GM18507 (cell line): Measurements from ENCODE around the gene RPTOR.

Source experiments
- DNase-seq: peaks from one replicate; pipeline ENCODE4 v3.0.0; 2011; ENCODE audit warnings: low read depth; ENCODE audit not compliant: insufficient read length; ENCODE audit errors: extremely low spot score
- FAIRE-seq: peaks from 2 replicates; lab custom pipeline; 2011; peaks lifted over from hg19 to GRCh38; lab: Jason Lieb, UNC

RPTOR gene

GRCh38 chr17:80960797-80961452 is 416.3 kb downstream of the RPTOR start:
- no peak for DNase-seq
- no peak for FAIRE-seq

- no peak for FAIRE-seq
These were observed 417.1 kb downstream of the RPTOR start for GRCh38 chr17:80961541-80962330.

GRCh38 chr17:80962356-80963329 is 418.0 kb downstream of the RPTOR start:
- FAIRE-seq = no peak
- no peak for DNase-seq

More at GRCh38 chr17:80961541-80962330, 417.1 kb downstream of the RPTOR start:
- DNase-seq = no peak

GRCh38 chr17:80963812-80964543 is 419.3 kb downstream of the RPTOR start:
- DNase-seq (no peak), FAIRE-seq (no peak)

- no peak for DNase-seq
- FAIRE-seq = no peak
These were observed 419.9 kb downstream of the RPTOR start for GRCh38 chr17:80964544-80964856.

GRCh38 chr17:80964859-80965580 is 420.4 kb downstream of the RPTOR start:
- DNase-seq (no peak), FAIRE-seq (no peak)

GRCh38 chr17:80965606-80966005 is 421.0 kb downstream of the RPTOR start:
- DNase-seq (no peak), FAIRE-seq (no peak)

- FAIRE-seq (no peak), DNase-seq (no peak)
These were observed 422.8 kb downstream of the RPTOR start for GRCh38 chr17:80967404-80967872.

- DNase-seq (no peak), FAIRE-seq (no peak)
These were observed 424.0 kb downstream of the RPTOR start for GRCh38 chr17:80968602-80969029.

GRCh38 chr17:80969030-80969673 is 424.5 kb downstream of the RPTOR start:
- FAIRE-seq (no peak), DNase-seq (no peak)

- FAIRE-seq (no peak), DNase-seq (no peak)
These were observed 425.0 kb downstream of the RPTOR start for GRCh38 chr17:80969674-80970043.

GRCh38 chr17:80970044-80970761 is 425.6 kb downstream of the RPTOR start:
- FAIRE-seq (peak; percentile 62), DNase-seq (peak; percentile 64)

- FAIRE-seq = no peak
These were observed 426.4 kb downstream of the RPTOR start for GRCh38 chr17:80970762-80971703.

GRCh38 chr17:80971704-80972304 is 427.2 kb downstream of the RPTOR start:
- no peak for FAIRE-seq
- DNase-seq = no peak

More at GRCh38 chr17:80970762-80971703, 426.4 kb downstream of the RPTOR start:
- no peak for DNase-seq

- no peak for FAIRE-seq
These were observed 432.1 kb downstream of the RPTOR start for GRCh38 chr17:80976701-80977100.

GRCh38 chr17:80977172-80977571 is 432.5 kb downstream of the RPTOR start:
- FAIRE-seq = no peak
- no peak for DNase-seq

More at GRCh38 chr17:80976701-80977100, 432.1 kb downstream of the RPTOR start:
- no peak for DNase-seq
